Endometrial microvascular endothelial cells (primary cell): ENCODE data around the gene ABCB8. TPM values are rescaled to one million over a fixed set of nuclear protein-coding genes. Genes with fewer than 3 reads are reported as not detected.
"Not testable (repeated sequence)": the region's sequence is repeated elsewhere in the genome, so short reads cannot be mapped to it uniquely, and the experiment has no call there.

Source experiments
- in situ Hi-C: cut with HindIII; loops from 2 replicates; pipeline ENCODE4 v1.10.0; 2017; ENCODE audit warnings: low sequenced_read_pairs, low pct_unique_long_range_greater_than_20kb; ENCODE audit errors: inconsistent ontology term
- total RNA-seq: library from RNA; depleted of rRNA; stranded (reverse); fragments of >200 nt; gene quantifications from one replicate; pipeline ENCODE4 v1.2.3, GENCODE V29; 2015; ENCODE audit errors: inconsistent ontology term

Gene ABCB8
- total RNA-seq, 1 donor from 2014 or later: 53.2 TPM

GRCh38 chr7:151026771-151027727 lies 1.2 kb upstream of the ABCB8 start:
- in situ Hi-C loops: not testable (repeated sequence)

GRCh38 chr7:151027728-151028130 lies 521 bp upstream of the ABCB8 start:
- in situ Hi-C loops: not testable (repeated sequence)

GRCh38 chr7:151028948-151029501 lies 775 bp downstream of the ABCB8 start:
- in situ Hi-C loops: no loop called here

- in situ Hi-C loops: no loop called here
Observed at GRCh38 chr7:151031011-151031410, 2.8 kb downstream of the ABCB8 start.

- in situ Hi-C loops: no loop called here
Observed at GRCh38 chr7:151032936-151033863, 5.0 kb downstream of the ABCB8 start.

- in situ Hi-C loops: no loop called here
Observed at GRCh38 chr7:151033864-151034249, 5.6 kb downstream of the ABCB8 start.

GRCh38 chr7:151034312-151035025 lies 6.2 kb downstream of the ABCB8 start:
- in situ Hi-C loops: no loop called here

- in situ Hi-C loops: no loop called here
Observed at GRCh38 chr7:151035026-151035717, 6.9 kb downstream of the ABCB8 start.

- in situ Hi-C loops: no loop called here
Observed at GRCh38 chr7:151035902-151036301, 7.7 kb downstream of the ABCB8 start.

- in situ Hi-C loops: no loop called here
Observed at GRCh38 chr7:151038951-151039849, 10.9 kb downstream of the ABCB8 start.

- in situ Hi-C loops: no loop called here
Observed at GRCh38 chr7:151039850-151040548, 11.7 kb downstream of the ABCB8 start.

GRCh38 chr7:151040616-151041375 lies 12.5 kb downstream of the ABCB8 start:
- in situ Hi-C loops: no loop called here

GRCh38 chr7:151043449-151043848 lies 15.2 kb downstream of the ABCB8 start:
- in situ Hi-C loops: not testable (repeated sequence)

GRCh38 chr7:151043959-151044358 lies 15.7 kb downstream of the ABCB8 start:
- in situ Hi-C loops: no loop called here

- in situ Hi-C loops: no loop called here
Observed at GRCh38 chr7:151045262-151045661, 17.0 kb downstream of the ABCB8 start.

- in situ Hi-C loops: no loop called here
Observed at GRCh38 chr7:151045967-151046366, 17.7 kb downstream of the ABCB8 start.
